GM18508 (cell line): ENCODE measurements around the gene ACTA2.

ENCODE experiments used
- ATAC-seq: cut with Tn5 transposase; IDR thresholded peaks from one replicate; pipeline ENCODE4 v1.9.1; 2021; ENCODE audit warnings: moderate number of reproducible peaks; ENCODE audit not compliant: insufficient read depth, unreplicated experiment

The ACTA2 gene

GRCh38 chr10:88926566-88927415 is 25.8 kb downstream of the ACTA2 start:
- ATAC-seq: no peak

- ATAC-seq: no peak
Observed at GRCh38 chr10:88923520-88923919, 29.1 kb downstream of the ACTA2 start.

- no peak for ATAC-seq
Observed at GRCh38 chr10:88922041-88922440, 30.5 kb downstream of the ACTA2 start.

- no peak for ATAC-seq
Observed at GRCh38 chr10:88920986-88921593, 31.5 kb downstream of the ACTA2 start.

GRCh38 chr10:88920198-88920597 is 32.4 kb downstream of the ACTA2 start:
- no peak for ATAC-seq

GRCh38 chr10:88919041-88919440 is 33.5 kb downstream of the ACTA2 start:
- ATAC-seq: no peak

GRCh38 chr10:88918191-88918905 is 34.2 kb downstream of the ACTA2 start:
- ATAC-seq: no peak

GRCh38 chr10:88916986-88917385 is 35.6 kb downstream of the ACTA2 start:
- ATAC-seq: no peak

- no peak for ATAC-seq
Observed at GRCh38 chr10:88916231-88916630, 36.3 kb downstream of the ACTA2 start.

- no peak for ATAC-seq
Observed at GRCh38 chr10:88915781-88916180, 36.8 kb downstream of the ACTA2 start.

- ATAC-seq: no peak
Observed at GRCh38 chr10:88913788-88914187, 38.8 kb downstream of the ACTA2 start.

- ATAC-seq: no peak
Observed at GRCh38 chr10:88913127-88913526, 39.4 kb downstream of the ACTA2 start.

GRCh38 chr10:88911851-88912250 is 40.7 kb downstream of the ACTA2 start:
- no peak for ATAC-seq

- no peak for ATAC-seq
Observed at GRCh38 chr10:88911116-88911515, 41.5 kb downstream of the ACTA2 start.

- no peak for ATAC-seq
Observed at GRCh38 chr10:88908194-88908593, 44.4 kb downstream of the ACTA2 start.

GRCh38 chr10:88906921-88907320 is 45.7 kb downstream of the ACTA2 start:
- no peak for ATAC-seq

- no peak for ATAC-seq
Observed at GRCh38 chr10:88903715-88904114, 48.9 kb downstream of the ACTA2 start.

GRCh38 chr10:88901984-88902789 is 50.4 kb downstream of the ACTA2 start:
- peak; percentile 25 for ATAC-seq

- ATAC-seq: peak; percentile 70
Observed at GRCh38 chr10:88901206-88901983, 51.2 kb downstream of the ACTA2 start.

GRCh38 chr10:88899886-88900285 is 52.7 kb downstream of the ACTA2 start:
- no peak for ATAC-seq
